GM12801 (cell line): ENCODE measurements around the gene PIH1D1.

Source experiments
- CTCF ChIP-seq: IDR thresholded peaks from one replicate; pipeline ENCODE4 v1.5.1; 2011; ENCODE audit warnings: control low read depth; ENCODE audit not compliant: insufficient read length; ENCODE audit errors: extremely low read depth

Gene PIH1D1

GRCh38 chr19:49451430-49452181 is at the start of gene PIH1D1:
TSS of gene PIH1D1 (minus strand) at chr19:49451814. CDS start at chr19:49451574, 240 bp downstream.
- no peak for TF ChIP-seq CTCF

DNA sequence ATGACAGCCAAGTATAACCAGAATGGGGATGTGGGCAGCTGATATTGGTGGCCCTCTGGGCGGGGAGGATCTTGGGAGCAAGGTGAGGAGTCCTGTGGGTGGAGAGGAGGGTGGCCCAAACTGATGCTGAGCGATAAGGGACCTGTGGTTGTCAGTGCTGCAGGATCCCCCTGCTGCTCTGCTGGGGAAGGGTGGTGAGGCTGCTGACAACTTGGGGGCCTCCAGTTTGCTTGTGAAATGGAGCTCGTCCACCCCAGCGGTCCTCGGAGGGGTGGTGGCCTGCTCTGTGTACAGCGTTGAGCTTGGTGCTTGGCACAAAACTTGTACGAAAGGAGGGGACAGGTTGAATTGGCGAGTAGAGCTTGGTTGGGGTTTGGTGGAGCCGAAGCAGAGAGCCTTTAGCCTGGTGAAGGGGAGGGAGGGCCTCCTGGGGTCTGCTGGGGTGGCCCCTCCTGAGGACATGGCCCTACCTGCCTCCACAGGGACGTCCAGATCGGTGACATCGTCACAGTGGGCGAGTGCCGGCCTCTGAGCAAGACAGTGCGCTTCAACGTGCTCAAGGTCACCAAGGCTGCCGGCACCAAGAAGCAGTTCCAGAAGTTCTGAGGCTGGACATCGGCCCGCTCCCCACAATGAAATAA is 47.5 kb upstream of the PIH1D1 start:
- TF ChIP-seq CTCF, result no peak

DNA sequence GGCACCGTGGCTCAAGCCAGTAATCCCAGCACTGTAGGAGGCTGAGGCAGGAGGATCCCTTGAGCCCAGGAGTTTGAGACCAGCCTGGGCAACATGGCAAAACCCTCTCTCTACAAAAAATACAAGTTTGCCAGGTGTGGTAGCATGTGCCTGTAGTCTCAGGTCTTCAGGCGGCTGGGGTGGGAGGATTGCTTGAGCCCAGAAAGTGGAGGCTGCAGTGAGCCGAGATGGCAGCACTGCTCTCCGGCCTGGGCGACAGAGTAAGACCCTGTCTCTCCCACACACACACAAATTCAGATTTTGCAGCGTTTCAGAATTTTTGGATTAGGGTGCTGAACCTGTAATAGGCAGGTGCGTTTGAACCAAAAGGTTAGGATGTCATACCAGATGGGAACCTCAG is 46.9 kb upstream of the PIH1D1 start:
- no peak for TF ChIP-seq CTCF

GRCh38 chr19:49497789-49498103 is 46.1 kb upstream of the PIH1D1 start:
- no peak for TF ChIP-seq CTCF

DNA sequence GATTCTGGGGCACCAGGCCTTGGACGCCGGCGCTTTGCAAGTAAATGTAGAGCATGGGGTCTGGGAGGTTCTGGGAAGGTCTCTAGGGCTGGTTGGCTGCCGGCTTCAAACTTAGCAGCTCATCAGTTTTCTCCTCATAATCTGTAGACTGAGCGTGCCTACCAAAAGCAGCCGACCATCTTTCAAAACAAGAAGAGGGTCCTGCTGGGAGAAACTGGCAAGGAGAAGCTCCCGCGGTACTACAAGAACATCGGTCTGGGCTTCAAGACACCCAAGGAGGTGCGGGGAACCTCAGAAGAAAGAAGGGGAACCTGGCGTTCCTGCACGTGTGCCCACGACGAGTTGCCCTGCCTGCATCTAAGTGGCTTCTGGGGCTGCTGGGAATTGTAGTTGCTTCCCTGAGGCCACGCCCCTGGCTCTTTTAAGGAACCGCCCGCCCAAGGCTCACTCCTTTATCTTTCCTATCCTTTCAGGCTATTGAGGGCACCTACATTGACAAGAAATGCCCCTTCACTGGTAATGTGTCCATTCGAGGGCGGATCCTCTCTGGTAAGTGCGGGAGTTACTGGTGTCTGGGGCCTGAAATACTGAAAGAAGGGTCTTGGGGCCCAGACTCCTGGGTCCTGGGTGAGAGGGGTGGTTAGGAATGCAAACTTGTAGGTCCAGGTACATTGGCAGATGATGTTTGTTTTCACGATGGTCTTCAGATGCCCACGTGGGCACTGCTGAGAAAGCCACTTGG is 45.6 kb upstream of the PIH1D1 start:
- no peak for TF ChIP-seq CTCF

DNA sequence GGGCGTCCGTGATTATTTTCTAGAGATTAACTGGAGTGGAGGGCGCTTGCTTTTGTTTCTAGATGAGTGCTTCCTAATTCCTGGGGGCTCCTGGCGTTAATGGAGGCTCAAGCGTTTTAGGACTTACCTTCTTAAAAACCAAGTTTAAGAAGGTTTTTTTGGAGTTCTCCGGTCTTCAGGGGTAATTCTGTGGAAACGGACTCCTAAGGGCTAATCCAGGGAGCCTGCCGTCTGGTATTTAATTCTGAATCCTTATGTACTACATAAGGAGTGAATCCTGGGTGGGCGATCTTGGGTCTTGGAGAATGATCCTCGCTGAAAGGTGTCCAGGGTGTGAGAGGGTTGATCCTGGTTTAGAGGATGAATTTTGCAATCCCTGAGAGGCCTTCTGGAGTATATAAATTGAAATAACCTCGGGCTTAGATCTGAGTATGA is 45.0 kb upstream of the PIH1D1 start:
- no peak for TF ChIP-seq CTCF

- no peak for TF ChIP-seq CTCF
These were observed 41.2 kb upstream of the PIH1D1 start for GRCh38 chr19:49492573-49493405.
